Heart right ventricle (tissue), 16 donors: ENCODE measurements around the gene MICALL1. TPM values are rescaled to one million over a fixed set of nuclear protein-coding genes. Genes with fewer than 3 reads are reported as not detected.

Source experiments
- ATAC-seq, 8 donors: fragments of 200-7000 bp; cut with Tn5 transposase; one replicate each; pipeline ENCODE4 v1.9.1; 2020; ENCODE audit warnings: mild to moderate bottlenecking in 8 of 8, moderate library complexity in 8 of 8, moderate number of reproducible peaks in 1 of 8
- DNase-seq, 2 donors: peaks; one replicate each; pipeline ENCODE4 v3.0.0-alpha.2; 2020
- H3K27ac ChIP-seq, 10 donors: fragments of 200-600 bp; sonication (generic) in 2 of 10; one replicate each; pipeline versions ENCODE4 v1.5.0 to v1.8.0; 2020 to 2022; ENCODE audit warnings: mild to moderate bottlenecking in 3 of 10
- H3K27me3 ChIP-seq, 7 donors: fragments of 200-600 bp; one replicate each; pipeline ENCODE4 v1.8.0; 2021 to 2022; ENCODE audit warnings: mild to moderate bottlenecking in 2 of 7
- H3K36me3 ChIP-seq, 9 donors: fragments of 200-600 bp; sonication (generic) in 1 of 9; one replicate each; pipeline versions ENCODE4 v1.5.0 to v1.8.0; 2020 to 2022; ENCODE audit warnings: mild to moderate bottlenecking in 2 of 9
- H3K4me1 ChIP-seq, 9 donors: fragments of 200-600 bp; sonication (generic) in 1 of 9; one replicate each; pipeline versions ENCODE4 v1.5.0 to v1.8.0; 2020 to 2022; ENCODE audit warnings: mild to moderate bottlenecking in 4 of 9
- H3K4me3 ChIP-seq, 10 donors: fragments of 200-600 bp; sonication (generic) in 2 of 10; one replicate each; pipeline versions ENCODE4 v1.5.0 to v1.8.0; 2020 to 2022; ENCODE audit warnings: mild to moderate bottlenecking in 7 of 10, moderate library complexity in 2 of 10
- H3K9me3 ChIP-seq, 11 donors: fragments of 200-600 bp in 10 of 11; sonication (generic) in 2 of 11; one replicate each; pipeline versions ENCODE4 v1.5.0 to v1.8.0; 2013 to 2022; ENCODE audit warnings: mild to moderate bottlenecking in 2 of 11, control low read depth in 1 of 11, moderate library complexity in 1 of 11
- WGBS, 2 donors: extraction: QIAGEN DNeasy Blood & Tissue Kit; methylation state at CpG; one replicate each; pipeline ENCODE4 v1.1.7; 2013; ENCODE audit warnings: inconsistent platforms in 1 of 2; 5-methylcytosine and 5-hydroxymethylcytosine counted together
- intact Hi-C, 10 donors: fragments of 100-400 bp; cut with DNase I; formaldehyde crosslinking; loops; one replicate each; pipeline versions ENCODE4 v1.11.1 to v1.14.2; 2022
- polyA plus RNA-seq, 2 donors: library from polyadenylated mRNA; stranded (reverse); fragments of 200-250 nt; gene quantifications; one replicate each; pipeline ENCODE4 v1.2.3, GENCODE V29; 2013
- total RNA-seq, 10 donors: library from RNA; stranded (reverse); fragmentation: NEBNext Ultra II Directional in 3 of 10; extraction: Animal tissue kit (Norgen Biotek cat#: 25700) in 3 of 10; gene quantifications; one replicate each; pipeline versions ENCODE4 v1.2.1 to v1.2.4, GENCODE V29; 2021 to 2023
- TF ChIP-seq, protein P1 (sequence below), 9 donors: fragments of 200-600 bp; sonication (generic) in 2 of 9; IDR thresholded peaks; one replicate each; pipeline versions ENCODE4 v1.5.0 to v1.8.0; 2021 to 2022; ENCODE audit warnings: antibody characterized with exemption in 9 of 9, mild to moderate bottlenecking in 5 of 9, moderate library complexity in 1 of 9
- donor health status: Arrhythmogenic right ventricular cardiomyopathy.
- donor health status: ischemic (EF 13 %, LVEDD 7.1; RV severe dilation, severe dysfunction).
- donor health status: healthy with polysubstance abuse.
- donor health status: DM: no; HTN: yes; CAD: no.
- donor health status: DM: no; HTN: no; CAD: no.
- donor health status: ischemic (EF 25% LVEDD 6.9; RV normal size, moderate dysfunction).
- donor health status: ischemic (EF 25% LVEDD 5.7; RV mildly dilated, moderate dysfunction).
- donor health status: healthy.
- donor health status: DM: yes; HTN: yes; CAD: no.
- donor health status: Ischemic cardiomyopathy.
- donor health status: ischemic (EF 35%, LVEDD 5.7; RV mildly dilated, moderate dysfunction).
- donor health status: nonischemic (EF 11% LVEDD 7.7; RV severe dilation, severe dysfunction).
- donor health status: DM: yes; HTN: yes; CAD: no.
- donor health status: PGD.
- donor health status: ischemic (EF 29% LVEDD 5.4; RV normal size, mild dysfunction).
- donor health status: nonischemic (EF 23%, LVEDD 6.1; RV moderate dilation, normal function).

The MICALL1 gene
- total and polyA plus RNA-seq, 12 donors = 9.3 to 26.9 (median 15.5) TPM

- WGBS, 2 donors = 95 to 97% methylated on average over 18 of the region's 18 CpGs
Observed at GRCh38 chr22:37959231-37959825, 53.2 kb downstream of the MICALL1 start.

DNA sequence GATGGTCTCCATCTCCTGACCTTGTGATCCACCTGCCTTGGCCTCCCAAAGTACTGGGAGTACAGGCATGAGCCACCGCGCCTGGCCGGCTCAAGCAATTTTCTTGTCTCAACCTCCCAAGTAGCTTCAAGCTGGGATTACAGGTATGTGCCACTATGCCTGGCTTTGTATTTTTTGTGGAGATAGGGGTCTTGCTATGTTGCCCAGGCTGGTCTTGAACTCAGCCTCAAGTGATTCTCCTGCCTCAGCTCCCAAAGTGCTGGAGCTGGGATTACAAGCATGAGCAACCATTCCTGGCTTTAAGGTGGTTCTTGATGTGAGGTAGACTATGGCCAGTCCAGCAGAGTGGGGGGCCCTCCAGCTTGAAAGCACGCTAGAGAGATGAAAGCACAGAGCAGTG, 55.0 kb downstream of the MICALL1 start:
- DNase-seq (no peak), ATAC-seq (no peak)
- H3K9me3 ChIP-seq = no peaks in the 10 kb centered on the region
- intact Hi-C loops = loop anchor here in 4 of 10 donors (5.0 to 10.0 kb wide), 3 partner anchors 74 to 146 kb away; no protein-coding TSS in a partner anchor
- no peaks in the 10 kb centered on the region for H3K27me3 ChIP-seq
- no peak overlapping the region for H3K4me3 ChIP-seq
- peaks cover 0 to 89% (median 54%) of the 10 kb centered on the region in 9 donors for H3K36me3 ChIP-seq
- TF ChIP-seq, protein P1, sequence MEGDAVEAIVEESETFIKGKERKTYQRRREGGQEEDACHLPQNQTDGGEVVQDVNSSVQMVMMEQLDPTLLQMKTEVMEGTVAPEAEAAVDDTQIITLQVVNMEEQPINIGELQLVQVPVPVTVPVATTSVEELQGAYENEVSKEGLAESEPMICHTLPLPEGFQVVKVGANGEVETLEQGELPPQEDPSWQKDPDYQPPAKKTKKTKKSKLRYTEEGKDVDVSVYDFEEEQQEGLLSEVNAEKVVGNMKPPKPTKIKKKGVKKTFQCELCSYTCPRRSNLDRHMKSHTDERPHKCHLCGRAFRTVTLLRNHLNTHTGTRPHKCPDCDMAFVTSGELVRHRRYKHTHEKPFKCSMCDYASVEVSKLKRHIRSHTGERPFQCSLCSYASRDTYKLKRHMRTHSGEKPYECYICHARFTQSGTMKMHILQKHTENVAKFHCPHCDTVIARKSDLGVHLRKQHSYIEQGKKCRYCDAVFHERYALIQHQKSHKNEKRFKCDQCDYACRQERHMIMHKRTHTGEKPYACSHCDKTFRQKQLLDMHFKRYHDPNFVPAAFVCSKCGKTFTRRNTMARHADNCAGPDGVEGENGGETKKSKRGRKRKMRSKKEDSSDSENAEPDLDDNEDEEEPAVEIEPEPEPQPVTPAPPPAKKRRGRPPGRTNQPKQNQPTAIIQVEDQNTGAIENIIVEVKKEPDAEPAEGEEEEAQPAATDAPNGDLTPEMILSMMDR (IDR thresholded peaks at IDR 0.05) = no peak
- 99 to 100% methylated on average over 4 of the region's 4 CpGs for WGBS, 2 donors
- H3K4me1 ChIP-seq = peaks cover 0 to 22% (median 7%) of the 10 kb centered on the region in 9 donors
- no peak overlapping the region for H3K27ac ChIP-seq

More at GRCh38 chr22:37959231-37959825, 53.2 kb downstream of the MICALL1 start:
- Histone ChIP-seq H3K27me3 (no peaks in the 10 kb centered on the region), H3K9me3 (no peaks in the 10 kb centered on the region), H3K36me3 (peaks cover 0 to 82% (median 54%) of the 10 kb centered on the region in 9 donors), H3K27ac (no peak overlapping the region), H3K4me1 (peaks cover 5 to 18% (median 9%) of the 10 kb centered on the region in 9 donors), H3K4me3 (no peak overlapping the region)
- ATAC-seq = no peak
- TF ChIP-seq, protein P1 (IDR thresholded peaks at IDR 0.05) = no peak
- DNase-seq = no peak
- intact Hi-C loops = loop anchor here in 2 of 10 donors (5.0 to 10.0 kb wide), 2 partner anchors 55 to 137 kb away; partner anchors contain the start of genes GALR3 (in 1 of the 2) and MICALL1 (in 1 of the 2)

DNA sequence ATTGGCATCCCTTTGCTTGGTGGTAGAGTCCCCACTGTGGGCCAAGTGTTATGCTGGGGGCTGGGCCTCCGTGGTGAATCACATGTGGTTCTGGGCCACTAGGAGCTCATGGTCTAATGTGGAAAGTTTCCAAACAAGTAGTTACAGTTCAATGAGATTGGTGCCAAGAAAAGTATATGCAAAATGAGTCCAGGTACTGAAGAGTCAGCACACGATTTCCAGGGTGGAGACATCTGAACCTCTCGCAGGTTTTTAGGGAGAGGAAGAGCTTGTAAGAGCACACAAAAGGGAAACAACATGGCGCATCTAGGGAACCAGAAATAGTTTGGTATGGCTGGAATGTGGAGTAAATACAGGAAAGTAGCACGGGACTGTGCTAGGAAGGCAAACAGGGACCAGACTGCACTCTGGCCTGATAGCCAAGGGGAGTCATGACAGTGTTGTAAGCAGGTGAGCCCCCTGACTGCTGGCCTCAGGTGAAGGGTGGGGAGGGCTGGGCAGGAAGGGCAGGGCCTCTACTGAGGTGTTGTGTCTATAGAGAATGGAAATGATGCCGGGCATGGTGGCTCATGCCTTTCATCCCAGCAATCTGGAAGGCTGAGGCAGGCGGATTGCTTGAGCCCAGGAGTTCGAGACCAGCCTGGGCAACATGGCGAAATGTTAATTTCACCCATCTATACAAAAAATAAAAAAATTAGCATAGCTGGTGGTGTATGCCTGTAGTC, 60.0 kb downstream of the MICALL1 start:
- intact Hi-C loops = loop anchor here in 9 of 10 donors (2.0 to 10.0 kb wide), 5 partner anchors 79 to 151 kb away; no protein-coding TSS in a partner anchor
- peaks cover 0 to 25% (median 12%) of the 10 kb centered on the region in 9 donors for H3K4me1 ChIP-seq
- H3K27ac ChIP-seq = peak overlapping the region in 6 of 10 donors; percentile 8 to 70 (median 44)
- no peak overlapping the region for H3K4me3 ChIP-seq
- H3K27me3 ChIP-seq = no peaks in the 10 kb centered on the region
- TF ChIP-seq, protein P1 (IDR thresholded peaks at IDR 0.05) = no peak
- H3K9me3 ChIP-seq = no peaks in the 10 kb centered on the region
- peaks cover 0 to 83% (median 33%) of the 10 kb centered on the region in 9 donors for H3K36me3 ChIP-seq
- DNase-seq (no peak), ATAC-seq (peak in 4 of 8 donors; percentile 54 to 69 (median 56))
- WGBS, 2 donors = 66 to 71% methylated on average over 9 of the region's 9 CpGs

DNA sequence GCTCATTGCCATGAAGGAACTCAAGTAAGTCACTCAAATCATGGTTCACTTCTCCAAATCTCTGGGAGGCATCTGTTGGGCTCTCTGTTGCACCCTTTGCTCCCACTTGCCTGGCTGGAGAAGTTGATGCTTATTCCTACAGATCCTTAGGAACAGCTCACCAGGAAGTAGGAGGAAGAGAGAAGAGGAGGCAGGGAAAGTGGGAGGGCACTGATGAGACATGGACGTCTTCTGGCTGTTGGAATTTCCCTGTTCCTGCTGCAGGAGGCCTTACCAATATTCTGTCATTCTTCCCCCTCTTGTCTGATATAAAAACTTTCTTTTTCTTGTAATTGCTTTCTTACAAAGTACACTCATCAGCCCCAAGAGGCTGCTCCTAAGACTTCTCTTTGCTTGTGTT, 61.0 kb downstream of the MICALL1 start:
- Histone ChIP-seq H3K27ac (no peak overlapping the region), H3K36me3 (peaks cover 0 to 74% (median 24%) of the 10 kb centered on the region in 9 donors), H3K27me3 (no peaks in the 10 kb centered on the region), H3K4me3 (no peak overlapping the region), H3K4me1 (peaks cover 0 to 25% (median 12%) of the 10 kb centered on the region in 9 donors), H3K9me3 (no peaks in the 10 kb centered on the region)
- intact Hi-C loops = loop anchor here in 7 of 10 donors (5.0 to 10.0 kb wide), 4 partner anchors 80 to 152 kb away; no protein-coding TSS in a partner anchor
- ATAC-seq (no peak), DNase-seq (no peak)
- TF ChIP-seq, protein P1 (IDR thresholded peaks at IDR 0.05) = no peak
- WGBS, 2 donors = 38 to 65% methylated on average over 1 of the region's 1 CpG
